Measurements from ENCODE around the gene SLC26A11.

Gene SLC26A11

DNA sequence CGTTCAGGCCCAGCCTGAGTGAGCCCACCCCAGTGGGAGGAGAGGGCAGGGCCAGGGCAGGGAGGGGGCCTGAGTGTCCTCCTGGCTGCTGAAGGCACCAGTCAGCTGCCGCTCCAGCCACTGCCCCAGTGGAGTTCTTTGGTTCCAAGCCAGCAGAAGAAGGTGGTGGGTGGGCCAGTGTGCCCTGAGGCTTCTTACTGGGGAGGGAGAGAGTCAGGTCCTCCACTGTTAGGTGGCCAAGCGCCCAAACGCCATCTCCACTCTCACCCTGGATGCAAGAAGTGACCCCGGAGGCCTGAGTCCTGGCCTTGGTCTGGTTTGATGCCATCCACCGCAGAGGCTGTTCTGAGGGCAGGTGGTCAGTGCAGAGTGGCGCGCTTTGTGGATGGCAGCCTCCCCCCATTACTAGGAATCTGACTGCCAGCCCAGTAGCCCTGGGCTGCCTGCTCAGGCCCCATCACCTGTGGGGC lies 42.6 kb downstream of the SLC26A11 start:
- Mint-ChIP-seq H3K4me3 (no peak overlapping the region), H3K27me3 (ENCODE audit: low read depth, poor library complexity) (peaks cover 14% of the 10 kb centered on the region), H3K36me3 (ENCODE audit: low read depth) (peaks cover 5% of the 10 kb centered on the region), H3K9me3 (no peaks in the 10 kb centered on the region), H3K4me1 (peaks cover 42% of the 10 kb centered on the region), H3K27ac (no peak overlapping the region)
- DNase-seq = no peak
- TF ChIP-seq, protein P1, sequence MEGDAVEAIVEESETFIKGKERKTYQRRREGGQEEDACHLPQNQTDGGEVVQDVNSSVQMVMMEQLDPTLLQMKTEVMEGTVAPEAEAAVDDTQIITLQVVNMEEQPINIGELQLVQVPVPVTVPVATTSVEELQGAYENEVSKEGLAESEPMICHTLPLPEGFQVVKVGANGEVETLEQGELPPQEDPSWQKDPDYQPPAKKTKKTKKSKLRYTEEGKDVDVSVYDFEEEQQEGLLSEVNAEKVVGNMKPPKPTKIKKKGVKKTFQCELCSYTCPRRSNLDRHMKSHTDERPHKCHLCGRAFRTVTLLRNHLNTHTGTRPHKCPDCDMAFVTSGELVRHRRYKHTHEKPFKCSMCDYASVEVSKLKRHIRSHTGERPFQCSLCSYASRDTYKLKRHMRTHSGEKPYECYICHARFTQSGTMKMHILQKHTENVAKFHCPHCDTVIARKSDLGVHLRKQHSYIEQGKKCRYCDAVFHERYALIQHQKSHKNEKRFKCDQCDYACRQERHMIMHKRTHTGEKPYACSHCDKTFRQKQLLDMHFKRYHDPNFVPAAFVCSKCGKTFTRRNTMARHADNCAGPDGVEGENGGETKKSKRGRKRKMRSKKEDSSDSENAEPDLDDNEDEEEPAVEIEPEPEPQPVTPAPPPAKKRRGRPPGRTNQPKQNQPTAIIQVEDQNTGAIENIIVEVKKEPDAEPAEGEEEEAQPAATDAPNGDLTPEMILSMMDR (IDR thresholded peaks at IDR 0.05) = no peak

DNA sequence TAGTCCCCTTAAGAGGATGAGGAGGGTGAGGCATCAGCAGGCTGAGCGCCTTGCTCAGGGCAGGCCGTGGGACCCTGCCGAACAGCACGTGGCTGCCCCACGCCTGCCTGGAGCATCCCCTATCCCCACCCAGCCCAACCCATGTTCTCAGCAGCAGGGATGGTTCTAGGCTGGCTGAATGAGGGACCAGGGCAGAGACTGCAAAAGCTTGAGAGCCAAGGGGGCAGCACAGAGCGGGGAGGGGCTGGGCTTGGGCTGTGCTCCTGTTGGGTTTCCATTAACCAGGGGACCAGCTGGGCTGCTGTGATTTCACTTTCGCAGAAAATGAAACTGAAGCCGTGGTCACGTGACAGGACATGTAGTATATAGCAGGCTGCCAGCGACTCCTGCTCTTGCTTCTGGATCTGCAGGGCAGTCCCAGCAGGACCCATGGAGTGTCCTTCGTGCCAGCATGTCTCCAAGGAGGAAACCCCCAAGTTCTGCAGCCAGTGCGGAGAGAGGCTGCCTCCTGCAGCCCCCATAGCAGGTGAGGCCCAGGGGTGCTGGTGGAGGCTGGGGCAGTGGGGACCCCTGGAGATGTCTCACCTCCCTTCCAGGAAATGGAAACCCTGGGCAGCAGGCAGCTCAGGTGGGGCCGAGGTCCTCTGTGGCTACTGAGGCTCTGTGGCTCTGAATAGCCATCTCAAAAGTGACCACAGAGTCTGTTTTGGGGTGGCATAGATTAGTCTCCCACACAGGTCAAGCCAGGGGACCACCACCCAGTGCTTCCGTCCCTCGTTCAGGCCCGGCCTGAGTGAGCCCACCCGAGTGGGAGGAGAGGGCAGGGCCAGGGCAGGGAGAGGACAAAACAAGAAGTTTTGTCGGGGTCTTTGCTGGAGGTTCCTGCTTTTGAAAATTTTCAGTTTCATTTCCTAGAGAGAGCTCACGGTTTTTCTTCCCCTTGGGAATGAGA lies 43.3 kb downstream of the SLC26A11 start:
- Mint-ChIP-seq H3K27ac (no peak overlapping the region), H3K36me3 (ENCODE audit: low read depth) (peaks cover 5% of the 10 kb centered on the region), H3K4me1 (peaks cover 35% of the 10 kb centered on the region), H3K9me3 (no peaks in the 10 kb centered on the region), H3K27me3 (ENCODE audit: low read depth, poor library complexity) (peaks cover 14% of the 10 kb centered on the region), H3K4me3 (no peak overlapping the region)
- no peak for DNase-seq
- TF ChIP-seq, protein P1 (IDR thresholded peaks at IDR 0.05) = no peak

DNA sequence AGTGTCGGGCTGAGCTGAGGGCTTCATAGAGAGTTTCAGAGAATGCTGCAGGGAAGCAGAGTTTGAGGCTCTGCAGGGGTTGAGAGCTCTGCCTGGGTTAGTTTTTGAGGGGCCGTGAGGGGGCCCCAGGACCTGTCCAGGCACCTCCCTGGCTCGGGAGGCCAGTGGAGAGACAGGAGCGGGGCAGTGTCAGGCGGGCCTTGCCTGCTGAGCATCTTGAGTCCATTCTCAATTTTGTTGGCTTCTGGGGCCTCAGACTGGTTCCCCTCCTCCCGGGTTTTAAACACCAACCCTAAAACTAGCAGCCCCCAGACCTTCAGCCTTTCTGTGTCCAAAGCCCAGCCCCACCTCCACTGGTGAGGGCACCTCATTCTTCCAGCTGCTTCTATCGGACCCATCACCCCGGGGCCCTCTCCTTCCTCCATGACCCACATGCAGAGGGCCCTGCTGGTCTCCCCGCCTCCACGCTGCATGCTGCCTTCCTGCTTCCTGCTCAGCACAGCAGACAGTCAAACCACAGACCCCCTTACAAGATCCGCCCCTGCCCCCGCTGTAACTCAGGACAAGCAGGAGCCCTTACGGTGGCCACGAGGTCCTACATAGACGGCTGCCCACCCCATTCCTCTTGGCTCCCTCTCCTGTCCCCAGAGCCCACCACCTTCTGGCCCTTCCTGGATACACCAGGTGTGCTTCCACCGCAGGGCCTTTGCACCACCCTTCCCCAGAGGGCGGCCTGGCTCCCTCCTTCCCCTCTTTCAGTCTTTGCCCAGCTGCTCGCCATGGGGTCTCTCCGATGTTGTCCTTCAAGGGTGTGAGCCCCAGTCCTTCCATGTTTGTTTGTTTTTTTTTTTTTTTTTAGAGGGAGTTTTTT lies 44.2 kb downstream of the SLC26A11 start:
- H3K27ac Mint-ChIP-seq = no peak overlapping the region
- no peaks in the 10 kb centered on the region for H3K9me3 Mint-ChIP-seq
- TF ChIP-seq, protein P1 (IDR thresholded peaks at IDR 0.05) = no peak
- DNase-seq = no peak
- H3K27me3 Mint-ChIP-seq (ENCODE audit: low read depth, poor library complexity) = peaks cover 9% of the 10 kb centered on the region
- no peak overlapping the region for H3K4me3 Mint-ChIP-seq
- H3K36me3 Mint-ChIP-seq (ENCODE audit: low read depth) = peaks cover 5% of the 10 kb centered on the region
- peaks cover 30% of the 10 kb centered on the region for H3K4me1 Mint-ChIP-seq

DNA sequence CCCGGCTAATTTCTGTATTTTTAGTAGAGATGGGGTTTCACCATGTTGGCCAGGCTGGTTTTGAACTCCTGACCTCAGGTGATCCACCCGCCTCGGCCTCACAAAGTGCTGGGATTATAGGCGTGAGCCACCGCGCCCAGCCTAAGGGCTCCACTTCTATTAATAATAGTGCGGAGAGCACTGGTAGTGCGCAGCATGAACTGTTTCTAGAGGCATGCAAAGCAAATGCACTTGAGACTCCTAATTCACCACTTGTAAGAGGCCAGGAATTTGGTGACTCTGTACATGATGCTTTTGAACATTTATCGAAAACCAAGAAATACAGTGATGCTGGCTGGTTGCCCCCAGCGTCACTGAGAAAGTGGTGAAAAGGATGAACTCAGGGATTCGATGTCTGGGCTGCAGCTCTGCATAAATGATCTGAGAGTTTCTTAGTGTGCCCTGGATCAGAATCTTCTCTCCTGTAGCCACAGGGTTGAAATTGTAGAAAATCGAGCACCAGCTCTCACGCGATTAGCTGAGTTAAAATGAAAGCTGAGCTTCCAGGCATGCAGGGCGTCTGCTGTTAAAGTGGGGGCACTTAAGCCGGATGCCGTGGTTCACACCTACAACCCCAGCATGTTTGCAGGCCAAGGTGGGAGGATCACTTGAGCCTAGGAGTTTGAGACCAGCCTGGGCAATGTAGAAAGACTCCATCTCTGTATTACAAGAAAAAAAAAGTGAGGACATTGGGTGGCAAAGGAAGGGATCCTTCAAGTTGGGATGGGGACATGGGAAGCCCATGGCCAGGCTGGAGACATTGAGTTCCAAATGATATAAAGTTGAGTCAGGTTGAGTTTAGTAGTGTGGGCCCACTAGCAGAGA lies 45.2 kb downstream of the SLC26A11 start:
- H3K9me3 Mint-ChIP-seq = no peaks in the 10 kb centered on the region
- H3K4me1 Mint-ChIP-seq = peaks cover 26% of the 10 kb centered on the region
- H3K27me3 Mint-ChIP-seq (ENCODE audit: low read depth, poor library complexity) = peaks cover 9% of the 10 kb centered on the region
- DNase-seq = no peak
- H3K36me3 Mint-ChIP-seq (ENCODE audit: low read depth) = peaks cover 5% of the 10 kb centered on the region
- no peak overlapping the region for H3K4me3 Mint-ChIP-seq
- TF ChIP-seq, protein P1 (IDR thresholded peaks at IDR 0.05) = no peak
- H3K27ac Mint-ChIP-seq = no peak overlapping the region

DNA sequence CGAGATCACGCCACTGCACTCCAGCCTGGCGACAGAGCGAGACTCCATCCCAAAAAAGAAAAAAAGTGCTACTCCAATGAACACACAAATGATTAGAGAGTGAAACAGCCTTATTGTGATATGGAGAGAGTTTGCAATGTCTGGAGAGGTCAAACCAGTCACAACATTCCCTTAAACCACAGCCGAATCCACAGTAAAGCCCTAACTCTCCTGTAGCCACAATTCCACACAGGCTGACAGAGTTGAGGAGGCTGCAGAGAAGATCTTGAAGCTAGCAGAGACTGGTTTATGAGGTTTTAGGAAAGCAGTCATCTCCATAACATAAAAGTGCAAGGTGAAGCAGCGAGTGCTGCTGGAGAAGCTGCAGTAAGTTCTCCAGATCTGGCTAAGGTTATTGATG lies 47.2 kb downstream of the SLC26A11 start:
- H3K4me3 Mint-ChIP-seq = no peak overlapping the region
- peaks cover 17% of the 10 kb centered on the region for H3K4me1 Mint-ChIP-seq
- no peak for DNase-seq
- no peak overlapping the region for H3K27ac Mint-ChIP-seq
- no peaks in the 10 kb centered on the region for H3K9me3 Mint-ChIP-seq
- H3K36me3 Mint-ChIP-seq (ENCODE audit: low read depth) = peaks cover 5% of the 10 kb centered on the region
- no peaks in the 10 kb centered on the region for H3K27me3 Mint-ChIP-seq (ENCODE audit: low read depth, poor library complexity)
- TF ChIP-seq, protein P1 (IDR thresholded peaks at IDR 0.05) = no peak
